Naive thymus-derived CD4-positive, alpha-beta T cell (primary cell): Measurements from ENCODE around the gene REXO1. TPM values are rescaled to one million over a fixed set of nuclear protein-coding genes. Genes with fewer than 3 reads are reported as not detected.

ENCODE experiments used
- ATAC-seq: fragments of 150-1000 bp; cut with Tn5 transposase; 2 replicates; pipeline ENCODE4 v1.10.0; 2021; ENCODE audit warnings: mild to moderate bottlenecking, moderate library complexity
- CTCF ChIA-PET: fragments of 350-600 bp; sonication (Branson Sonifier 250); formaldehyde crosslinking; loops from one replicate; lab custom pipeline; 2021; ENCODE audit warnings: antibody characterized with exemption; lab: Charles Lee
- POLR2A ChIA-PET: fragments of 350-600 bp; sonication (Branson Sonifier 250); formaldehyde crosslinking; loops from one replicate; lab custom pipeline; 2021; ENCODE audit warnings: antibody characterized with exemption, inconsistent platforms; lab: Charles Lee
- DNase-seq, 9 donors: peaks; one replicate each; pipeline versions ENCODE4 v3.0.0 to v3.0.0-alpha.2; 2020 to 2022; ENCODE audit warnings: mixed read lengths in 1 of 9
- H3K27ac ChIP-seq: one replicate; pipeline ENCODE4 v1.7.0; 2013; ENCODE audit warnings: mild to moderate bottlenecking, low read depth, low read length, moderate library complexity
- H3K27me3 ChIP-seq, 2 donors: one replicate each; pipeline ENCODE4 v1.7.0; 2013; ENCODE audit warnings: low read length in 2 of 2, mild to moderate bottlenecking in 2 of 2, moderate library complexity in 2 of 2; ENCODE audit not compliant: control insufficient read depth in 2 of 2, insufficient read depth in 2 of 2
- H3K36me3 ChIP-seq, 3 experiments: 1 replicate in 2 of 3; 2 replicates in 1 of 3; pipeline ENCODE4 v1.7.0; 2013; ENCODE audit warnings: low read length in 3 of 3, mild to moderate bottlenecking in 3 of 3, moderate library complexity in 1 of 3; ENCODE audit not compliant: insufficient read depth in 3 of 3, control insufficient read depth in 2 of 3
- H3K4me1 ChIP-seq, 2 donors: one replicate each; pipeline ENCODE4 v1.7.0; 2013; ENCODE audit warnings: low read length in 2 of 2, mild to moderate bottlenecking in 2 of 2, moderate library complexity in 1 of 2; ENCODE audit not compliant: control insufficient read depth in 2 of 2, insufficient read depth in 2 of 2
- H3K4me3 ChIP-seq: 2 replicates; pipeline ENCODE4 v1.7.0; 2013; ENCODE audit warnings: mild to moderate bottlenecking, low read length
- H3K9me3 ChIP-seq, 3 experiments: 1 replicate in 2 of 3; 2 replicates in 1 of 3; pipeline ENCODE4 v1.7.0; 2013; ENCODE audit warnings: low read length in 3 of 3; ENCODE audit not compliant: control insufficient read depth in 2 of 3
- H3K27ac Mint-ChIP-seq, 9 donors: one replicate each; pipeline ENCODE4 v1.8.0; 2020 to 2022; ENCODE audit warnings: mixed read lengths in 9 of 9, mild to moderate bottlenecking in 8 of 9, moderate library complexity in 5 of 9, inconsistent platforms in 2 of 9
- H3K27me3 Mint-ChIP-seq, 5 donors: one replicate each; pipeline ENCODE4 v1.8.0; 2021 to 2022; ENCODE audit warnings: mixed read lengths in 5 of 5, mild to moderate bottlenecking in 1 of 5
- H3K36me3 Mint-ChIP-seq, 5 donors: one replicate each; pipeline ENCODE4 v1.8.0; 2020 to 2022; ENCODE audit warnings: mixed read lengths in 5 of 5, mild to moderate bottlenecking in 3 of 5, inconsistent platforms in 1 of 5
- H3K4me1 Mint-ChIP-seq, 7 donors: one replicate each; pipeline ENCODE4 v1.8.0; 2020 to 2022; ENCODE audit warnings: mixed read lengths in 7 of 7, mild to moderate bottlenecking in 3 of 7, inconsistent platforms in 1 of 7
- H3K4me3 Mint-ChIP-seq, 10 donors: one replicate each; pipeline ENCODE4 v1.8.0; 2020 to 2022; ENCODE audit warnings: mild to moderate bottlenecking in 10 of 10, mixed read lengths in 10 of 10, moderate library complexity in 6 of 10, inconsistent platforms in 2 of 10
- H3K9me3 Mint-ChIP-seq, 11 donors: one replicate each; pipeline ENCODE4 v1.8.0; 2020 to 2022; ENCODE audit warnings: mixed read lengths in 11 of 11, mild to moderate bottlenecking in 4 of 11, inconsistent platforms in 1 of 11, moderate library complexity in 1 of 11
- intact Hi-C, 2 donors: fragments of 100-400 bp; cut with micrococcal nuclease; formaldehyde crosslinking; loops; one replicate each; pipeline ENCODE4 v1.15.1; 2023
- polyA plus RNA-seq, 2 donors: library from polyadenylated mRNA; unstranded; fragments of 300-500 nt; fragmentation: Illumina TruSeq; gene quantifications; one replicate each; pipeline ENCODE4 v1.2.3, GENCODE V29; 2021
- total RNA-seq, 6 experiments: library from RNA in 5 of 6; stranded (reverse) in 5 of 6; gene quantifications; 1 replicate in 5 of 6; 2 replicates in 1 of 6; pipeline ENCODE4 v1.2.3 and lab custom pipeline; 2021 to 2026

REXO1 gene
- total and polyA plus RNA-seq, 7 experiments from 2014 or later: 5.4 to 92.6 (median 56.7) TPM

GRCh38 chr19:1856698-1857603 lies 8.7 kb upstream of the REXO1 start:
- intact Hi-C loops: loop anchor here in 1 of 2 donors (10.0 kb wide), 1 partner anchor 592 kb away; the partner anchor contains the start of gene CIRBP
- Mint-ChIP-seq H3K4me3 (peak overlapping the region; percentile 79 to 91 (median 87)), H3K4me1 (peaks cover 10 to 72% (median 56%) of the 10 kb centered on the region in 7 donors), H3K9me3 (peaks cover 0 to 2% (median 0%) of the 10 kb centered on the region in 11 donors), H3K27ac (peak overlapping the region; percentile 82 to 97 (median 92)), H3K36me3 (peaks cover 0 to 2% (median 0%) of the 10 kb centered on the region in 5 donors), H3K27me3 (no peaks in the 10 kb centered on the region)
- no peaks in the 10 kb centered on the region for H3K9me3 ChIP-seq
- ChIA-PET CTCF (interaction anchor here (0.6 to 1.0 kb wide), 4 partner anchors 11 to 45 kb away, joined by 3 to 5 read pairs (median 4); no protein-coding TSS in a partner anchor), POLR2A (interaction anchor here (0.6 to 2.8 kb wide), 17 partner anchors 8 to 1094 kb away, joined by 3 to 21 read pairs (median 3); partner anchors contain the start of genes ABHD17A, AP3D1, CIRBP and GADD45B)
- DNase-seq (peak in 4 of 9 donors; percentile 38 to 65 (median 40)), ATAC-seq (peak; percentile 26)
- H3K4me3 ChIP-seq: peak overlapping the region; percentile 84
- peaks cover 0 to 3% (median 0%) of the 10 kb centered on the region in 3 experiments for H3K36me3 ChIP-seq
- no peaks in the 10 kb centered on the region for H3K27me3 ChIP-seq
- peaks cover 34 to 85% of the 10 kb centered on the region in 2 donors for H3K4me1 ChIP-seq
- peak overlapping the region; percentile 93 for H3K27ac ChIP-seq

GRCh38 chr19:1856345-1856697 lies 8.0 kb upstream of the REXO1 start:
- H3K27ac ChIP-seq: peak overlapping the region; percentile 93
- ChIA-PET CTCF (interaction anchor here (0.6 kb wide), 1 partner anchor 18 kb away, joined by 5 read pairs; no protein-coding TSS in a partner anchor), POLR2A (interaction anchor here (0.6 to 2.8 kb wide), 11 partner anchors 8 to 1094 kb away, joined by 3 to 21 read pairs (median 5); partner anchors contain the start of genes ABHD17A and CIRBP)
- no peaks in the 10 kb centered on the region for H3K9me3 ChIP-seq
- ATAC-seq (no peak), DNase-seq (peak in 1 of 9 donors; percentile 28)
- Mint-ChIP-seq H3K36me3 (peaks cover 0 to 2% (median 0%) of the 10 kb centered on the region in 5 donors), H3K27ac (peak overlapping the region; percentile 82 to 96 (median 91)), H3K27me3 (no peaks in the 10 kb centered on the region), H3K4me3 (peak overlapping the region; percentile 79 to 91 (median 87)), H3K4me1 (peaks cover 7 to 68% (median 51%) of the 10 kb centered on the region in 7 donors), H3K9me3 (peaks cover 0 to under 1% (median 0%) of the 10 kb centered on the region in 11 donors)
- peak overlapping the region; percentile 84 for H3K4me3 ChIP-seq
- peaks cover 28 to 84% of the 10 kb centered on the region in 2 donors for H3K4me1 ChIP-seq
- intact Hi-C loops: loop anchor here in 1 of 2 donors (10.0 kb wide), 1 partner anchor 592 kb away; the partner anchor contains the start of gene CIRBP
- peaks cover 0 to 3% (median 0%) of the 10 kb centered on the region in 3 experiments for H3K36me3 ChIP-seq
- no peaks in the 10 kb centered on the region for H3K27me3 ChIP-seq

GRCh38 chr19:1855828-1856255 lies 7.6 kb upstream of the REXO1 start:
- Mint-ChIP-seq H3K27ac (peak overlapping the region; percentile 82 to 96 (median 91)), H3K4me1 (peaks cover 9 to 68% (median 51%) of the 10 kb centered on the region in 7 donors), H3K36me3 (peaks cover 0 to 2% (median 0%) of the 10 kb centered on the region in 5 donors), H3K27me3 (no peaks in the 10 kb centered on the region), H3K4me3 (peak overlapping the region; percentile 79 to 91 (median 87)), H3K9me3 (no peaks in the 10 kb centered on the region)
- CTCF ChIA-PET: interaction anchor here (0.6 kb wide), 1 partner anchor 18 kb away, joined by 5 read pairs; no protein-coding TSS in a partner anchor
- Histone ChIP-seq H3K27ac (peak overlapping the region; percentile 93), H3K27me3 (no peaks in the 10 kb centered on the region), H3K4me1 (peaks cover 28 to 82% of the 10 kb centered on the region in 2 donors), H3K9me3 (no peaks in the 10 kb centered on the region), H3K4me3 (peak overlapping the region; percentile 84), H3K36me3 (peaks cover 0 to 3% (median 0%) of the 10 kb centered on the region in 3 experiments)
- peak; percentile 6 for ATAC-seq
- intact Hi-C loops: loop anchor here (1.0 to 10.0 kb wide), 4 partner anchors 7 to 591 kb away; partner anchors contain the start of genes ATP8B3 (in 1 of the 2), CIRBP (in 1 of the 2) and KLF16 (in 1 of the 2)
- DNase-seq: peak in 4 of 9 donors; percentile 36 to 45 (median 41)
- POLR2A ChIA-PET: interaction anchor here (0.5 to 2.8 kb wide), 9 partner anchors 9 to 1095 kb away, joined by 3 to 21 read pairs (median 3); partner anchors contain the start of gene CIRBP

GRCh38 chr19:1855040-1855827 lies 7.0 kb upstream of the REXO1 start:
- peak overlapping the region; percentile 82 to 96 (median 91) for H3K27ac Mint-ChIP-seq
- H3K36me3 ChIP-seq: peaks cover 0 to 3% (median 0%) of the 10 kb centered on the region in 3 experiments
- peak; percentile 78 for ATAC-seq
- H3K36me3 Mint-ChIP-seq: peaks cover 0 to 2% (median 0%) of the 10 kb centered on the region in 5 donors
- H3K4me3 Mint-ChIP-seq: peak overlapping the region; percentile 79 to 91 (median 87)
- peaks cover 28 to 76% of the 10 kb centered on the region in 2 donors for H3K4me1 ChIP-seq
- peaks cover 11 to 66% (median 51%) of the 10 kb centered on the region in 7 donors for H3K4me1 Mint-ChIP-seq
- no peaks in the 10 kb centered on the region for H3K27me3 Mint-ChIP-seq
- no peaks in the 10 kb centered on the region for H3K9me3 Mint-ChIP-seq
- no peaks in the 10 kb centered on the region for H3K27me3 ChIP-seq
- intact Hi-C loops: loop anchor here (1.0 to 10.0 kb wide), 4 partner anchors 8 to 590 kb away; partner anchors contain the start of genes ATP8B3 (in 1 of the 2), CIRBP (in 1 of the 2) and KLF16 (in 1 of the 2)
- H3K9me3 ChIP-seq: no peaks in the 10 kb centered on the region
- peak; percentile 58 to 89 (median 73) for DNase-seq
- POLR2A ChIA-PET: interaction anchor here (0.5 to 2.8 kb wide), 6 partner anchors 8 to 48 kb away, joined by 3 to 21 read pairs (median 4); no protein-coding TSS in a partner anchor
- H3K4me3 ChIP-seq: peak overlapping the region; percentile 84
- peak overlapping the region; percentile 93 for H3K27ac ChIP-seq
- CTCF ChIA-PET: no interaction called here

- Histone ChIP-seq H3K36me3 (peaks cover 0 to 3% (median 0%) of the 10 kb centered on the region in 3 experiments), H3K4me1 (peaks cover 28 to 69% of the 10 kb centered on the region in 2 donors), H3K9me3 (no peaks in the 10 kb centered on the region), H3K4me3 (peak overlapping the region; percentile 30), H3K27ac (peak overlapping the region; percentile 93), H3K27me3 (no peaks in the 10 kb centered on the region)
- Mint-ChIP-seq H3K9me3 (no peaks in the 10 kb centered on the region), H3K36me3 (peaks cover 0 to 2% (median 0%) of the 10 kb centered on the region in 5 donors), H3K27me3 (no peaks in the 10 kb centered on the region), H3K4me3 (peak overlapping the region in 9 of 10 donors; percentile 75 to 91 (median 87)), H3K4me1 (peaks cover 11 to 66% (median 50%) of the 10 kb centered on the region in 7 donors), H3K27ac (peak overlapping the region; percentile 53 to 93 (median 89))
- ChIA-PET POLR2A (interaction anchor here (0.6 to 1.0 kb wide), 3 partner anchors 47 to 603 kb away, joined by 3 read pairs; no protein-coding TSS in a partner anchor), CTCF (no interaction called here)
- peak in 1 of 9 donors; percentile 24 for DNase-seq
- ATAC-seq: no peak
- intact Hi-C loops: loop anchor here (1.0 to 10.0 kb wide), 4 partner anchors 9 to 590 kb away; partner anchors contain the start of genes ATP8B3 (in 1 of the 2), CIRBP (in 1 of the 2) and KLF16 (in 1 of the 2)
These were observed 6.3 kb upstream of the REXO1 start for GRCh38 chr19:1854542-1855039.
